Stimulated activated CD8-positive, alpha-beta memory T cell treated with anti-CD3 and anti-CD28 coated beads, Interleukin-12 subunit alpha, Interleukin-12 subunit beta, amount 100 ng/mL, for 1 hour (primary cell): ENCODE measurements around the gene CEBPE.

Source experiments
- DNase-seq: peaks from one replicate; pipeline ENCODE4 v3.0.0-alpha.2; 2020; ENCODE audit warnings: low read depth

The CEBPE gene

DNA sequence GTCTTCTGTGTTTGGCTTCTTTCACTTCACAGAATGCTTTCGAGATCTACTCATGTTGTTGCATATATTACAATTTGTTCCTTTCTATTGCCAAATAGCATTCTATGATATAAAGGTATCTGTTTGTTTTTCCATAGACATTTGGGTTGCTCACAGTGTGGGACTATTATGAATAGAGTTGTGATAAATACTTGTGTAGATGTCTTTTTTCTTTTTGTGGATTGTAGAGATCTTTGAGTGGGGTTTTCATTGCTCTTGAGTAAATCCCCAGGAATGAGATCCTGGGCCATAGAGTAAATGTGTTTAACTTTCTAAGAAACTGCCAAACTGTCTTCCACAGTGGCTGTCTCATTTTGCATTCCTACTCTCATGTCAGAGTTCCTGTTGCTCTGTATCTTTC, 24.9 kb upstream of the CEBPE start:
- no peak for DNase-seq

GRCh38 chr14:23142826-23143225, 23.8 kb upstream of the CEBPE start:
- no peak for DNase-seq

DNA sequence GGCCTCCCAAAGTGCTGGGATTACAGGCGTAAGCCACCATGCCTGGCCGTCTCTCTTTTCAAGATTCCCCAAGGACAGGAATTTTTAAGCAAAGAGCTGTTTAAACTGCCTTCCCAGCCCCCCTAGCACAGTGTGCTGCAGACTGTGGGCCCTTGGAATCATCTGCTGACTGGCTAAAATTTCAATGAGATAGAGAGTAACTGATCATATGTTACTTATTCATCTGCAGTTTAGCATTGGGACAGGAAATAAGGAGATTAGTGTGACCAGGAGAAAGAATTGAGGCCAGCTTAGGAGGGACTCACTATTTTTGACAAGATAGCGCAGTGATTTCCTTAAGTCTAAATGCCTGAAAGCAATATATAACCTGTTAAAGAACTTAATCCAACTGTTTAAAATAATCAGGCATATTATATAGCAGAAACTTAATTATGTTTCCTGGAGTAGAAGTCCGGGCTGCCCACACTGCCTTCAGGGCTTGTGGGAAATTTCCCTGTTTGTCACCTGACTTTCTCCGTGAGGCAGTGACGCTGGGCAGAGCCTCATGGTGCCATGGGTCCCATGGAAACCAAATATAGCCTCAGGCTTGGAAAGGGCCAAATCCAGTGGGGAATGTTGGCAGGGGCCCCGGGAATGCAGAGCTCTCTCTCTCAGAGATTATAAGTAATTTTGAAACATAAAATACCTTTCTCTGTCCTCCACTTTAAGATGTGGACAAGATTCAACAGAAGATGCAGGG, 22.8 kb upstream of the CEBPE start:
- DNase-seq = no peak

DNA sequence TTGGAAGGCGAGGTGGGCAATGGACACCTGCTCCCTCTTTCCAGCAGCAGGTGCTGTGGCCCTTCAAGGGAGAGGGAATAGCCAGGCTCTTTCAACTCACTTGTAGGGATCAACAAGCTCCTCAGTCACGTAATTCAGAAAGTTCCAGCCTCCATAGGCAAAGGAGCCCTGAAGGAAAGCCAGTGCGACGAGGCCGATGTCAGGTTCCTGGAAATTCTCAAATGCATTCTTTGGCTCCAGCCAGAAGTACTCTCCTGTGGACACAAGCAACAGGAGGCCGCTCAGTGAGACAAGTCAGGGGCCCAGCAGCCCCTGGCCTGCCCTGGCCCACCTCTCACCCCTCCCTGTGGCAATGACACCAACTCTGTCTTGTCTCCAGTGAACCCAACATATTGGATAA, 21.3 kb upstream of the CEBPE start:
- no peak for DNase-seq

DNA sequence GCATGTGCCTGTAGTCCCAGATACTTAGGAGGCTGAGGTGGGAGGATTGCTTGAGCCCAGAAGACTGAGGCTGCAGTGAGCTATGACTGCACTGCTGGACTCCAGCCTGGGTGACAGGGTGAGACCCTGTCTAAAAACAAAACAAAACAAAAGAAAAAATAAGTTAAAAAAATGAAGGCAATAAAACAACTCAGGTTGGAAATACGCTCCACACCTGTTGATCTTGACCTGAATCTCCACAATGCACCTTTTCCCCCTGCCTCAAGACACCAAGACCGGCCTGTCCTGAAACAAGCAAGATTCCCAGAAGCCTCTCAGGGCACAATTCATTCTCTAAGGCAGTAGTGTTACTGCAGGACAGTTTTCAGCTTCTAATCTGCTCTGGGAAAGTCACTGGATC, 20.8 kb upstream of the CEBPE start:
- no peak for DNase-seq

- no peak for DNase-seq
These were observed 18.9 kb upstream of the CEBPE start for GRCh38 chr14:23137813-23138535.

- no peak for DNase-seq
These were observed 18.2 kb upstream of the CEBPE start for GRCh38 chr14:23137192-23137812.

DNA sequence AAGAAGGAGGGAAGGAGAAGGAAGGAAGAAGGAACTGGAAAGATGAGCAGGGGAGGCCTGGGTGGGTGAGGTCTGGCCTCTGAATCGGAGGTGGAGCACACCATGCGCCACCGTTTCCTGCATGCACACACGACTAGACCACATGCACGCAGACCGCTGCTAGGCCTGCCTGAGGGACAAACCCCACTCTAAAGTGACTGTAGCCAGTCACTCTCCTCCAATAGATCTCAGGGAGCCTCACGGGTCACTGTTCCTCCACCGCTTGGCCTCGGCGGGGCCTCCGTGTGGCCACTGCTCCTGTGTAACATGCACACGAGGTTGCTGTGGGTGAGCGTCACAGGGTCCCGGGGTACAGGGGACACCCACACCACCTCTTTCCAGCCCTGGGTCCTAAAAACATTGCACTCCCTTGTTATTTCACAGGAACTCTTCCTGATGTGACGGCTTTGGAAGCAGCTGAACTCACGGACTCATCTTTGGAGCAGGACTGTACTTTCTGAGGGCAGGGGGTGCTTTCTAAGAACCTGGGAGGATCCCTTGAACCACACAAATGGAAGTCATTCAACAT, 17.6 kb upstream of the CEBPE start:
- DNase-seq = no peak

DNA sequence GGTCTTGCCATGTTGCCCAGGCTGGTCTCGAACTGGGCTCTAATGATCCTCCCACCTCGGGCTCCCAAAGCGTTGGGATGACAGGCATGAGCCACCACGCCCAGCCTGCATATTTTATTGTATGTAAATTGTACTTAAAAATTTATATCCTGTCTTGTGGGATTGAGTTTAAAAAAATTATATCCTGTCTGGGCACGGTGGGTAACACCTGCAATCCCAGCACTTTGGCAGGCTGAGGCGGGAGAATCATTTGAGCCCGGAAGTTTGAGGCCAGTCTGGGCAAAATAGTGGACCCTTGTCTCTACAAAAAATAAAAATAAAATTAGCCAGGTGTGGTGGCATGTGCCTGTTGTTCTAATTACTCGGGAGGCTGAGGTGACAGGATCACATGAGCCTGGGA, 13.9 kb upstream of the CEBPE start:
- no peak for DNase-seq

DNA sequence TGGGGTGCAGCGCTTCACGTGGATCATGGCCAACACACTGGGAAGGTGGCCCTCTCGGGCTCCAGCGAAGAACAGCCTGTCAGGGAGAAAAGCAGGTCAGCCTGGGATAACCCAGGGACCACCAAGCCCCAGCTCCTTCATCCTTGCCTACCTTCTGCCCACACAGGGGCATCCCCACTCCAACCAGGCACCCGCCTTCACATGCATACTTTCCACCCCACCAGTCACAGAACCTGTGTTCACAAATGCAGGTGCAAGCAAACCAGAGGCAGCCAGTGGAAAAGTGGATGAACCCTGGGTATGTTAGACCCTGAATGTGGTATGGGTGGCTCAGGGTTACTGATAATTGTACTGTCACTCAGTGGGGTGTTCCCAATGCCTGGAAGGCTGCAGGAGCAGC, 12.4 kb upstream of the CEBPE start:
- DNase-seq = no peak

GRCh38 chr14:23130871-23131270, 11.8 kb upstream of the CEBPE start:
- DNase-seq = no peak

DNA sequence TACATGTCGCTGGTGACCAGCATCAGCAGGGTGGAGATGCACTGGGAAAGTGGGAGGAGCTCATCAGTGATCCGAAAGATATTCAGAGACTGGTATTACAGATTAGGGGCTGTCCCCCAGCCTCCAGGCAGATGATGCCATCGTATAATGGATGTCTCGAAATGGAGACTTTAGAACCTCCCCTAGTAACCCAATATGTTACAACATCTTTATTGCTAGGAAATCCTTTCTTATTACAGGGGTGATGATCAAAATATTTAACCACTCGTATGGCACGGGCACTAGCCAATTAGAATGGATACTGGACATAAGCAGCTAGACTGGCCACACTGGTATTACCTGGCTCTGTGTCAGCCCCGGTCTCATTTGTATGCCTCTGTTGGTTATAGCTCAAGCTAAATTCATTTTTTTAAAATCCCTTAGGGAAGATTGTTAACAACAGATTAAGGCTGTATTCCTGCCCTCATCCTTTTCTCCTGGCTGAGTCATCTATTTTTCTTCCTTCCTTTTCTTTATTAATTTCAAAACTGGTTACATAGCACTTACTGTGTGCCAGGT, 10.8 kb upstream of the CEBPE start:
- no peak for DNase-seq

DNA sequence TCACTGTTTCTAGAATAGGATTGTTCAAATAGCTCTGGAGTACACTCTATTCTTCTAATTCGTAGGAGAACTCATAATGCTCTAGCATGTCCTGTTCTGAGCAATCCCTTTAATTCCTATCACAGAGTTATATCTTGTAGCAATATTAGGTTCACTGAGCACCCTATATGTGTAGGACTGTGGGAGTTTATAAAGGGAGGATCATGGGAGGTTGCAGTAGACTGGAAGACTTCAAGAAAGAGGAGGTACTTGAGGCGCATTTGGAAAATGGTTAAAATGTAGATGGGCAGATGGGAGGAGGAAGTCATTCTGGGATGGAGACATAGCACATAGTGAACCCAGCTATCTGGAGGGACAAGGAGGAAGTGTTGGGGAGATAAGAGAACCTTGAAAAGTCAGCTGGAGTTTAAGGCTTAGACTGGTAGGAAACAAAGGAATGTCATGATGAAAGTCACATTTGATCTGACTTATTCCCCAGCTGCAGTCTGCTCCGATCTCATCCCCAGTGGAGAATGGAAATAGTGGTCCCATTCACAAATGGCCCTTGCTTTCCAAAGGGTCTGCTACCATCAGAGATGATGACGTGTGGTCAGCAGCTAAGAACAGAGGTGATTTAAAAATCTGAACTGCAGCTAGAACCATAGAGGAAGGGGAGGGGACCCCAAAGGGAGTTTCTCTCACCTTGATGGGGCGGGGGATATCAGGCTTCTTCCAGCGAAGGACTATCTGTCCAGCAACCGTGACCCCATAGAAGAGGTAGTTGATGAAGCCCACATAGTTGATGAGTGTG, 10.1 kb upstream of the CEBPE start:
- no peak for DNase-seq

- no peak for DNase-seq
These were observed 8.8 kb upstream of the CEBPE start for GRCh38 chr14:23127861-23128260.

DNA sequence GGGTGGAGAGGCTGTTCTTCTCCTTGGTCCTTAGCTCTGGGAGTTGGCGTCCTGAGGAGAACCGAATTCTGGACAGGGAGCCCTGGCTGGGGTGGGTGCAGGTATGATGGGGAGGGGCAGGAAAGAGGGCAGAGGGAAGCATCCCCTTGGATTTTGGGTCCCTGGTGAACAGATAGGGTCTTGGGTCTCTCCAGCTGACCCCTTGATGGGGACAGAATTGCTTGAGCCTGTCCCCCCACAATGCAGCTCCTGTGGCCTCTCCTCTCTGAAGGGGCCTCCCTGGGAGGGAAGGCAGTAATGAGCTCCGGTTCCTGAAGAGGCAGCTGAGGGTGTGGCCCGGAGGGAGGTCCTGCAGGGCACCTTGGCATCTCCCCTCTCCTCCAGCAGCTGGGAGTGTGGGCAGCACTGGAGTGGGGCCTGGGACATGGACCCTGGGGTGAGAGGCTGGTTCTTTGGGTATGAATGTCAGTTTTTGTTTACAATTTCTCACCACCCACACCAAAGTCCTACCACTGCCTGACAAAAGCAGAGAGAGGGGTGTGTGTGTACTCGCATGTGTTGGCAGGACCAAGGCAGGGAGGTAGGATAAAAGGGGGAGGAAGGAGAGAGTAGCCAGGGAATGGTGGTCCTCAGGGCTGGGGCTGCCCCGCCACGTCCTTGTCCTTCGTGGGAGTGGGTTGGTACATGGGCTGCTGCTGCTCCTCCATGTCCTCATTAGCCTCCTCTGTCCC, 7.7 kb upstream of the CEBPE start:
- DNase-seq = no peak

DNA sequence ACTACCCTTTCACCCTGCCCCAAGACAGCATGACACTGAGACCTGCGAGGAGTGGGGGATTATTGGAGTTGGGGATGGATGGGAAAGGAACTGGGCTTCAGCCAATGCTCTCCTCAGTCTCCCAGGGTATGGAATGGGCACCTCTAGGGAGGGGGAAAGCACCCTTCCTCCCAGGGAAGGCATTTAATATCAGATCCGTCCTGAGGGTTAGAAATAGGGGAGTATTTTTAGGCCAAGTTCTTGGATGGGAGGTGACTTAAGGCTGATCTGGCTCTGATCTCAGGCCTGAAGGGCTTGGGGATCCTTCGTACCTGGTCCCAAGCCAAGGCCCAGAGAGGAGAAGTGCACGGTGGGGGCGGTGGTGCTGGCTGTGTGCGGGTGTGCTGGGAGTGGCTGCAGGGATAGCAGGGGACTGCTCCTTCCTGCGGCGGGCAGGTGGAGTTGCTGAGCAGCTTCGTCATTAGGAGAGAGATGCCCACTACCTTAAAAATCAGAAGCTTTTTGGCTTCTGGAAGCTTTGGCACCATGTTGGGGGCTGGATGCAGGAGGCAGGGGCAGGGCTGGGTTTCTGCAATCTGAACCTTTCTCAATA, 7.0 kb upstream of the CEBPE start:
- DNase-seq = no peak

GRCh38 chr14:23125011-23125410, 6.0 kb upstream of the CEBPE start:
- no peak for DNase-seq

DNA sequence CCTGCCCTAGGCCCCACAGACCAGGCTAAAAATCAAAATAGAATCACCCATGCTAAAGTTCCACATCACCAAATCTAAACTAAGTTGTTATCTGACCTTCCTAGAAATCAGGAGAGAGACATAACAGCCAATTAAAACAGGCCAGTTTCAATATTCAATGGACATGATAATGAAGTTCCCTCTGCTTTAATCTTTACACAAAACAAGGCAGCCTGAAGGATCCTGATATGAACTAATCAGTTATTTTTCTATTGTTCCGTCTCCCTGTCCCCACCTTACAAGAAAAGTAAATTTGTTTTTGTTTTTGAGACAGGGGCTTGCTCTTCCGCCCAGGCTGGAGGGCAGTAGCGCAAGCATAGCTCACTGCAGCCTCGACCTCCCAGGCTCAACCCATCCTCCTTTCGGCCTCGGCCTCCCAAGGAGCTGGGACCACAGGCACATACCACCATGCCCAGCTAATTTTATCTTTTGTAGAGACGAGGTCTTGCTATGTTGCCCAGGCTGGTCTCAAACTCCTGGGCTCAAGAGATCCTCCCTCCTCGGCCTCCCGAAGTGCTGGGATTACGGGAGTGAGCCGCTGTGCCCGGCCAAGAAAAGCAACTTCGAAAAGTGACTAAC, 5.4 kb upstream of the CEBPE start:
- DNase-seq = no peak

DNA sequence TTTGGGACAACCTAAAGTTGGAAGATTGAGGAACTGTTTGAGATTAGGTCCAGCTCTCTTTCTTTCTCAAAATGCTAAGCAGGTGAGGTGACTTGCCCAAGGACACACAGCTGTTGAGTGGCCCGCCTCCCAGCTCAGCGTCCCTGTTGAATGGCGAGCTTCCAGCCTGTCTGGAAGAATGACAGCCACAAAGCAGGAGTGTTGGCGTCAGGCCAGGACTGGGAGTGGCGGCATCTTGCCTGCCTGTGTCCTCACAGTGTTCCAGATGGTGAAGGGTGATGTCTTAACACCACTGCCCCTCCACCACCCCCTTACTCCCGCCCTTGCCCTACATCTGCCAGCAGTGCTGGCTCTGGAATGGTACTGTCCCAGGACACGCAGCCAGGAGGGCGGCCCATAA, 4.4 kb upstream of the CEBPE start:
- DNase-seq = no peak

DNA sequence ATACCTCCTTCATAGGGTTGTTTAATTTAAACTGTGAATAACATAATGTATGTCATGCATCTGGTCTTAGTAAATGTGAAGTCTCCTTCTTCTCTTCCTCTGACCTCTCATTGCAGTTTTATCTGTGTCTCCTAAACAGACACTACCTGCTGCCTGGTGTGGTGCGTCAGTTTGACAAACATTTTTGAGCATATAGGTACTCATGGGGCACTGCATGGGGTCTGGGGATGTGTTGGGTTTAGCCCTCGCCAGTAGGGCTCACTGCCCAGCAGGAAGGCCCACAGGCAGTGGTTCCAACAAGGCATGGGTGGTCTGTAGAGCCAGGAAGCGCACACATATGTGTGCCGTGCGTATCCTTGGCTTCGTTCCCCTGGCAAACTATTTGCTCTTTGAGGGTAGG, 3.0 kb upstream of the CEBPE start:
- DNase-seq = no peak
